Measurements from ENCODE around the gene GLA.

- TF ChIP-seq RAD21 (IDR thresholded peaks at IDR 0.05; ENCODE audit: low read length) (no peak), CTCF (conservative IDR thresholded peaks at IDR 0.05; ENCODE audit: low read depth, low read length) (0 out of 2 replicates have a peak, but pooled peaks have one; percentile 8), POLR2A (IDR thresholded peaks at IDR 0.05; ENCODE audit: low read depth, low read length) (no peak; the same call in none of the 2 replicates), MAFK (IDR thresholded peaks at IDR 0.05; ENCODE audit: low read depth, low read length) (no peak), RCOR1 (IDR thresholded peaks at IDR 0.05; ENCODE audit: insufficient replicate concordance, low read length) (no peak), USF2 (IDR thresholded peaks at IDR 0.05; ENCODE audit: low read depth, low read length) (no peak), CHD1 (IDR thresholded peaks at IDR 0.05; ENCODE audit: low read depth, low read length) (0 out of 2 replicates have a peak, but pooled peaks have one; percentile 62), ELK1 (IDR thresholded peaks at IDR 0.05; ENCODE audit: borderline replicate concordance, low read depth, low read length) (no peak), NFE2L2 (IDR thresholded peaks at IDR 0.05; ENCODE audit: low read depth, low read length) (no peak), RFX5 (IDR thresholded peaks at IDR 0.05; ENCODE audit: low read depth, low read length) (no peak), FOS (IDR thresholded peaks at IDR 0.05; ENCODE audit: low read depth, low read length) (no peak)
Measured at GRCh38 chrX:101408532-101408841, 762 bp upstream of the GLA start.
